HG03521 (cell line): ENCODE measurements around the gene UBR3.
"Not testable (repeated sequence)": the region's sequence is repeated elsewhere in the genome, so short reads cannot be mapped to it uniquely, and the experiment has no call there.

ENCODE experiments used
- ATAC-seq: cut with Tn5 transposase; IDR thresholded peaks from one replicate; pipeline ENCODE4 v1.9.1; 2021; ENCODE audit warnings: mild to moderate bottlenecking, moderate library complexity; ENCODE audit not compliant: unreplicated experiment

UBR3 gene

DNA sequence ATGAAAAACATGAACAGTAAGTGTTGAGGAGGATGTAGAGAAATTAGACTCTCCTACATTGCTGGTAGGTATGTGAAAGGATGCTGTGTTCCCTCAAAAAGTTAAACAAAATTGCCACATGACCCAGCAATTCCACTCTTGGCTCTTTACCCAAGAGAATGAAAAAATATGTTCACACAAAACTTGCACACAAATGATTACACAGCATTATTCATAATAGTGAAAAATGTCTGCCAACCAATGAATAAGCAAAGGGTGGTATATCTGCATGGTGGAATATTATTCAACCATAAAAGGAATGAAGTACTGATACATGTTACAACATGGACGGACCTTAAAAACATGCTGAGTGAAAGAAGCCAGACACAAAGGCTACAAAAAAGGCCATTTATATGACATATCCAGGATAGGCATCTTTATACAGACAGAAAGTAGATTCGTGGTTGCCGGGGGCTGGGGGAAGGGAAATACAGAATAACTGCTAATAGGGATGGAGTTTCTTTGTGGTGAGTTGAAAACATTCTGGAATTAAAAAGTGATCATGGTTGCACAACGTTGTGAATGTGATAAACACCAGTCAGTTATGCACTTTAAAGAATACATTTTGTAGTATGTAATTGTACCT, 265.3 kb downstream of the UBR3 start:
- ATAC-seq, result no peak

DNA sequence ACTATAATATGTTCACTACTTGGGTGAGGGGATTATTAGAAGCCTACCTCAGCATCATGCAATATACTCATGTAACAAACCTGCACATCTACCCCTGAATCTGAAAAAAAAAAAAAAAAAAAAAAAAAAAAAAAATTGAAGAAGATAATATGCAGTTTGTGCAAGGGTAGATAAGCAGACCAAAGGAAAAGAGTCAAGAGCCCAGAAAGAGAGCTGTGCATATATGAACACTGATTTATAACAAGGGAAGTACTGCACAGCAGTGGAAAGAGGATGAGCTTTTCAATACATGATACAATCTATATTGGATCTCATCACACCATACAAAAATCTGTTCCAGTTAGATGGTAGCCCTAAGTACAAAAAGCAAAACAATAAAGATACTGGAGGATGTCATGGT, 268.1 kb downstream of the UBR3 start:
- ATAC-seq, result no peak

DNA sequence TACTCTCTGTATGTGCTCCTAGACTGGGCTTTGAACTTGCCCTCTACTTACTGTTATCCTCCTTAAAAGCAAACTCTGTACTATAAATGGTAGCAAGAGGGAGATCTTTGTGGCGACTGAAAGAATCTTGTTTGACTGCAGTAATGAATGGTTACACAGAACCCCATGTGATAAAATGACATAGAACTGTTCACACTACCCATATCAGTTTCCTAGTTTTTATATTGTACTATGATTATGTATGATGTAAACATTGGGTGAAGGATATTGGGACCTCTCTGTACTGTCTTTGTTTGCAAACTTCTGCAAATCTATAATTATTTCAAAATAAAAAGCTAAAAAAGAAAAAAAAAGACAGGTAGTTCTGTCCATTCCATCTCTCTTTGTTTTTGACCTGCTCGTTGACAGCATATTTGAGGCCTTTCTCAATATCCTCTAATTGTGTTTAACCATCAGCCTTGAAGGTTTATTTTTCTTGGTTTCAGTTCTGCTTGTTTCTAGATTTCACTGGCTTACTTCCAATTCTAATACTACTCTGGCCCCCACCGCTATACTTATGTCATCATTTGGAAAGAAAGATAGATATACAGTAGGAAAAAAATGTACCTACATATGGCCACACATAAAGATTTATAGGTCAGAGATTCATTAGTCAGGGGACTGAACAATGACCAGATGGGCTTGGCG, 271.5 kb downstream of the UBR3 start:
- no peak for ATAC-seq

DNA sequence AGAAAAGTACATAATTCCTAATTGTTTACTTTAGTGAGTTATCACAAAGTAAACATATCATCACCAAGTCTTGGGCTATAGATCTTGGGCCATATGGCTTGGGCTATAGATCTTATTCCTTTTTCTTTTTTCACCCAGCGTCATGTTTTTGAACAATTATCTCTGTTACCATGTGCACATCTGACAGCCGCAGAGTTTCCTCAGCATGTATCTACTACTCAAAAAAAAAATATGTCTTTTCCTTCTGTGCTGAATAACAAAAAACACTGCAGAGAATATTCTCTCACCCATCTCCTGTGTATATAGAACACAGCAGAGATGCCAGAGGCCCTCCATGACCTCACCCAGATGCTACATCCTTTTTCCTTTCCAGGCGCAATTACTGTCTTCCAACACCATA, 274.5 kb downstream of the UBR3 start:
- ATAC-seq, result no peak

DNA sequence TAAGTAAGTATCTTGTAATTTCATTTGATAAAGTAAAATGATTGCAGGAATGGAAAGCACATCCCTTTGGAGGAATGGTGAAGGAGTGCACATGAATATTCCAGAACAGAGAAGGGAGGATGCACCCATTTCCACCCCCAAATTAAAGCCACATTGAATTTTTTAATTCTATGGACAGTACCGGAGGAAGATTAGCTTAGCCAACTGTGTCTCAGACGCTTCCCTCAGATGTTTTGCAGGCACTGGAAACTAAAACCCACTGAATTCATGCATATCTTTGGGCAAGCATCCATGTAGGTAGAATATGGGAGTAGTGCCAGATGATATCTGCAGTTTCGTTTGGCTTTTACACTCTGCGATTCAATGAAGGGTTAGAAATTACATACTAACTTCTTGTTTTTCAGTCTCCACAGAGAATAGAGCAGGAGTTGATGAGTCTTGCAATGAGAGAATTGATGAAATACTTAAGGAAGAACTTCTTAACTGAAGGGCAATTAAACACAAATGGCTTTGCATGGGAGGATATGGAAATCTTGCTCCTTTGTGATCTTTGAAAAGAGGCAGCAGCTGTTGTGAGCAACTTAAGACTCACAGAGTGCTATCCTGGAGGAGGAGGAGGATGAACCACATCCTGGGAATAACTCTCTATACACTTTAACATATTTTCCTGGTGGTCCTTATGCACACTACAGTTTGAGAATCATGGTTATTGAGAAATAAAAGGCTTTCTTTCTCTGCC, 279.0 kb downstream of the UBR3 start:
- no peak for ATAC-seq

DNA sequence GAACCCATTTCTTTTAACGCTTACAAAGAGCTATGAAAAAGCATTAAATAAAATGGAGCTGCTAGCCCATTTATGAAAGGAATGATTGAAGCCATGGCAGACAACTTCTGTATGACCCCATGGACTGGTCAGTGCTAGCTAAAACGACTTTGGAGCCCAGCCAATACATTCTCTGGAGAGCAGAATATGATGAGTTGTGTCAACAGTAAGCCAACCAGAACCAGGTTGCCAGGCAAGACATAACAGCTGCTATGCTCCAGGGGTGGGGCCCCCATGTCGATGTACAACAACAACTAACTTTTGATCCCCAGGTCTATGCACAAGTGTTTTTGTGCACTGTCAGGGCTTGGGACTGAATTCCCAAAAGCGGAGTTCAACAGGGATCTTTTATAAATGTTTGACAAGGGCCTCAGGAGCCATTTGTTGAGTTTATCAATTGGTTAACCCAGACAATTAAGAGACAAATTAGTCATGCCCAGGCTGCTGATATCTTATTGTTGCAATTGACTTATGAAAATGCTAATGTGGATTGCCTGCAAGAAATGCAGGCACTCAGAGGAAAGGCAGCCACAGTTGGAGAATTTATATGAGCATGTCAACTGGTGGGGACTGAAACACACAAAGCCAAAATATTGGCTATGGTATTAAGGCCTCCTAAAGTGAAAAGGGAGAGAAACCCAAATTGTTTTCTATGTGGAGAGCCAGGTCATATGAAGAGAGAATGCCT, 286.1 kb downstream of the UBR3 start:
- no peak for ATAC-seq

DNA sequence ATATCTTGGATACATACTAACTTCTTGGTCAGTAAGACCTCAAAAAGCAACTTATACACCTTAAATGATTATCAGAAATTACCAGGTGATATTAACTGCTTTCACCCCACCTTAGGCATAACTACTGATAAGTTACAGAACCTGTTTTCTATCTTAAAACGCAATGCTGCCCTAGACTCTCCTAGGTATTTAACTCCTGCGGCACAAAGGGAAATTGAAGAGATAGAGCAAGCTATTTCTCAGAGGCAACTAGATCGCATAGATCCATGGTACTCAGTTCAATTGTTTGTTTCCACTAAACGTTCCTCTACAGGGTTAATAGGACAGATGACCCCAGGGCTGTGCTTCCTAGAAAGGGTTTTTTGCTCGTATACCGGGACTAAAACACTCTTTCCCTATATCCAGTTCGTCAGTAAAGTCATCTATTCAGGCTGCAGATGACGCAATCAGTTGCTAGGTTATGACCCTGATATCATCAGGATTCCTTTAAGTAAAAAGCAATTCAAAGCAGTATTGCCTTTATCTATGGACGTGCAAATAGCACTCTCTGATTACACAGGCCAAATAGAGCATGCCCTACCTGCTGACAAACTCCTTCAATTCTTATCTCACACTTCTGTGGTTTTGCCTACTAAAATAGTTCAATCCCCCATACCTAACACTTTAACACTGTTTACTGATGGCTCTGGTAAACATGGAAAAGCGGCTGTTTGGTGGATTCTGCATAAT, 288.4 kb downstream of the UBR3 start:
- no peak for ATAC-seq

DNA sequence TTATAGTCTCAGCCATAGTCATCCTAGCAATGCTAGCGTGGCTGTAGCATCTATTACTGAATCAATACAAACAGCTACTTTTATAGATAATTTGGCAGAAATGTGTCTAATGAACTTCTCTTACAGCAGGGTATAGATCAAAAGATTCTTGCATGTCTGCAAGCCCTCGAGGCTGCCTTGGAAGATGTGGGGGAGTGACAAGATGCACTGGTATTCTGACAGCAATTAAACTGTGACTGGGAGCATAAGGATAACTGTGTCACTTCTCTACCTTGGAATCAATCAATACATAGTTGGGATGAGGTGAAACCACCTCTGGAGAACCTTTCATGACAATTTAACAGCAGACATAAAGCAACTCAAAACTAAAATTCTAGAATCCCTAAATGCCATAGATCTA, 291.4 kb downstream of the UBR3 start:
- ATAC-seq, result no peak

DNA sequence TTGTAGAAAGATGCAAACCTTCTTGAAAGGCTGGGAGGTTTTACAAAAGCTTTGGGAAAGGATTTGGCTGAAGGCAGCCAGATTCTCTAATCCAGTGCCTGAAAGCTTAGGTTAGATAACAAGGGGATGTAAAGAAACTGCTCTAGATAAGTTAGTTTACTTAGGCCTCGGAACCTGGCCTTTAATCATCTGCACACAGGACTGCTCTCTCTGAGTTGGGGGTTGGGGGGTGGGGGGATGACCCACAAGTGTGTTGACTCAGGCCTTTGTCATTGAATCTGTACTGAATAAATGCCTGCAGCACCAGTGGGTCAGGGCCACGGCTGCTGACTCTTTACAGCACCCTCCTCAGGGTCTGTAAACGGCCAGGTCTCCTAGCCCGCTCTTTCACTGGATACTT, 292.1 kb downstream of the UBR3 start:
- ATAC-seq, result not testable (repeated sequence)

DNA sequence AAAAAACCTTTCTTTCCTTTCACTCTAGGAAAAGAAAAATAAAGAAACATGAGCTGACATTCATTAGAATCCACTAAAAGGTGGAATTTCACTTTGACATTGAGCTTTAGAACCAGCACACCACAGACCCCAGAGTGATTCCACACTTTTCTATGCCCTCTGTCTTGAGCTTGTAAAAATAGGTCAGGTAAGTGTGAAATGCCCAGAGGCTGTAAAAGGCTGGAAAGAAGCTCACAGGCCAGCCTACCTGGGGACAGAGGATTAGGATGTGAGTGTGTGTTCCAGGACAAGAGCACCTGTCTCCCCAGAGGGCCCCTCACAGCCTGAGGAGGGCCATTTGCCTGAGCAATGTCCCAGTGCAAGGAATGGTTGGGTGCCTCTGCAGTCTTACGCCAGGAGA, 294.4 kb downstream of the UBR3 start:
- no peak for ATAC-seq

DNA sequence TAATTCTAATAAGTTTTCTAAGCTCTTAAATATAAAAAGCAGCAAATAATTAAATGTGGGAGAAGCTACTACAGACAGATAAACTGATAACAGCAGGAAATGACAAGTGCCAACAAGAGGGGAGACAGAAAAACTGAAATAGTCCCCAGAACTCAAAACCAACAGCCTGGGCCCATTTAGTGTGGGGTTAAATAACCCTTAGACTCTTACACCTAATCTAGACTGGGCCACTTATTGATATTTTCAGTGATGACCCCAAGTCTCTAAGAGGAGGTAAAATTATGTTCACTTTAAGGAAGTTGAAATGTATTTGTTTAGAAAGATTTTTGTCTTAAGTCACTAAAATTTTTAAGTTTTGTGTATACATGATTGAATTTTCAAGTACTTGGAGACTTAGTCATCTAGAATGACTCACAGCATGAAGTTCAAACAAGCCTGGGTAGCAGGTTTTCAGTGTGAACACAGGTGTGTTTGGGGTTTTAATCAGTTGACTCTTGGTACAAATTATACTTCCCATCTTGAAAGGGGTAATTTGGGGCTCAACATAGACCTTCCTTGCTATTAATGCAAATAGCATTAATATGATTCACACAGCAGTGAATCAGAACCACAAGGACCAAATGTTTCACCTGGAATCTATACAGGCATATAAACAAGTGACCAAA, 295.8 kb downstream of the UBR3 start:
- no peak for ATAC-seq

DNA sequence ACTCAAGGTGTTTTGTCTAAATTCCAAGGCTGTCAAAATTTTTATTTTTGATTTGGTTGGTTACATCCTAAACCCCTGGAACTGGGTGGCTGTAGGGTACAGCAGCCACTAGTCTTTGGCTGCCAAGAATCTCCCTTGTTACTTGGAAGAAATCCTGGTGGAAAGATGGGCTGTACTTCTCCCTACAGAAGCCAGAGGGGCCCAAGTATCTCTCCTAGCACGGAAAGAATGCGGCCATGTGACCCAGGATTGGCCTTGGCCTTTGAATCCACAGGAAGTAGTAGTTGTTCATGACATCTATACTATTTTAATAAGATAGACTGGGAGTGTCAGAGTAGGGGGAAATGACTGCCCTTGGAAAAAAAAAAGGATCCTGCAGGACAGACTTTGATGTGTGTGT, 296.3 kb downstream of the UBR3 start:
- no peak for ATAC-seq

DNA sequence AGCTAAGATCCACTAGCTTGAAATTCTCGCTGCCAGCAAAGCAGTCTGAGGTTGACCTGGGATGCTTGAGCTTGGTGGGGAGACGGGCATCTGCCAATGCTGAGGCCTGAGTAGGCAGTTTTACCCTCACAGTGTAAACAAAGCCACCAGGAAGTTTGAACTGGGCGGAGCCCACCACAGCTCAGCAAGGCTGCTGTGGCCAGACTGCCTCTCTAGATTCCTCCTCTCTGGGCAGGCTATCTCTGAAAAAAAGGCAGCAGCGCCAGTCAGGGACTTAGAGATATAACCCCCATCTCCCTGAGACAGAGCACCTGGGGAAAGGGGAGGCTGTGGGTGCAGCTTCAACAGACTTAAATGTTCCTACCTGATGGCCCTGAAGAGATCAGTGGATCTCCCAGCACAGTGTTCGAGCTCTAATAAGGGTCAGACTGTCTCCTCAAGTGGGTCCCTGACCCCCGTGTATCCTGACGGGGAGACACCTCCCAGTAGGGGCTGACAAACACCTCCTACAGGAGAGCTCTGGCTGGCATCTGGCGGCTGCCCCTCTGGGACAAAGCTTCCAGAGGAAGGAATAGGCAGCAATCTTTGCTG, 299.0 kb downstream of the UBR3 start:
- ATAC-seq, result not testable (repeated sequence)
